ENCODE results near the gene GRIK5.
A peak's percentile ranks its signal among the peaks of the same experiment; 100 is the strongest.

The GRIK5 gene

DNA sequence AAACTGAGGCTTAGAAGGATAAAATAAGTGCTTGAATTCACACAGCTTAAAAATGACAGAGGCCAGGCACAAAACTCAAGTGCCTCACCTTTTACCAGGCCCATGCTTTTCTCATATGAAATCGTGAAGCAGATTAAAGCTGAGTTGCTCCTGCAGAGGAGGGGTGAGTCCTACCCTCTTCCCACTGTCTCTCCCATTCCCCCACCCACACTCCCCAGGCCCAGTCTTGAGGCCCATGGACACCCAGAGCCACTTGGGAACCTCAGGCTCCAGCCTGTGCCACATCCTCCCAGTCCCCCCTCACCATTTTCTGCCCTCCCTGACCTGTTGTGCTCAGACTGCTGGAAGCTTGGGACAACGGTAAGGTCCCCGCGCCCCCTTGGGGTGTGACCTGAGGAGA lies 23.5 kb upstream of the GRIK5 start:
- CTCF ChIA-PET: interaction anchor here (0.9 to 4.4 kb wide), 7 partner anchors 9 to 307 kb away, joined by 3 to 42 read pairs (median 4); no protein-coding TSS in a partner anchor
- DNase-seq (ENCODE audit: low read depth, low spot score): no peak
- no peak overlapping the region for H3K4me3 ChIP-seq (ENCODE audit: low read depth, low read length)
- POLR2A ChIA-PET: no interaction called here
- TF ChIP-seq, protein P1, sequence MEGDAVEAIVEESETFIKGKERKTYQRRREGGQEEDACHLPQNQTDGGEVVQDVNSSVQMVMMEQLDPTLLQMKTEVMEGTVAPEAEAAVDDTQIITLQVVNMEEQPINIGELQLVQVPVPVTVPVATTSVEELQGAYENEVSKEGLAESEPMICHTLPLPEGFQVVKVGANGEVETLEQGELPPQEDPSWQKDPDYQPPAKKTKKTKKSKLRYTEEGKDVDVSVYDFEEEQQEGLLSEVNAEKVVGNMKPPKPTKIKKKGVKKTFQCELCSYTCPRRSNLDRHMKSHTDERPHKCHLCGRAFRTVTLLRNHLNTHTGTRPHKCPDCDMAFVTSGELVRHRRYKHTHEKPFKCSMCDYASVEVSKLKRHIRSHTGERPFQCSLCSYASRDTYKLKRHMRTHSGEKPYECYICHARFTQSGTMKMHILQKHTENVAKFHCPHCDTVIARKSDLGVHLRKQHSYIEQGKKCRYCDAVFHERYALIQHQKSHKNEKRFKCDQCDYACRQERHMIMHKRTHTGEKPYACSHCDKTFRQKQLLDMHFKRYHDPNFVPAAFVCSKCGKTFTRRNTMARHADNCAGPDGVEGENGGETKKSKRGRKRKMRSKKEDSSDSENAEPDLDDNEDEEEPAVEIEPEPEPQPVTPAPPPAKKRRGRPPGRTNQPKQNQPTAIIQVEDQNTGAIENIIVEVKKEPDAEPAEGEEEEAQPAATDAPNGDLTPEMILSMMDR (IDR thresholded peaks at IDR 0.05; ENCODE audit: insufficient read depth, low read length, missing control alignments): no peak

DNA sequence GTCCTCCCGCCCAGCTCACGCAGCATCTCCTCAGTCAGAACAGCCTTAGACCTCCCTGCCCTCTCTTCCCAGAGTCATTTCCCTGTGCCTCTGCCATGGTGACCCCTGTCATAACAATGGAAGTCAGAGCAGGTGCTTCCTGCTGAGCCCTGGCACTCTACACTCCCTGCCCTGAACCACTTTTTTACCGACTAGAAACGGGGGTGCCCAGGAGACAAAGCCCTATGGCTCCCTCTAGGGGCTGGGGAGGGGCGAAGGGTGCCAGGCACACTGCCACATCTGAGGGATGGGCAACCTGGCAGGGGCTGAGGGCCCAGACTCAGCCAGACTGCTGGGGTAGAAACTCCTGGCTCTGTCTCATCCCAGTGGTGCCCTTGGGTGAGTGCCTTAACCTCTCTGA lies 22.3 kb upstream of the GRIK5 start:
- POLR2A ChIA-PET: no interaction called here
- TF ChIP-seq, protein P1 (IDR thresholded peaks at IDR 0.05; ENCODE audit: insufficient read depth, low read length, missing control alignments): peak; percentile 46
- no peak for DNase-seq (ENCODE audit: low read depth, low spot score)
- no peak overlapping the region for H3K4me3 ChIP-seq (ENCODE audit: low read depth, low read length)
- CTCF ChIA-PET: interaction anchor here (0.9 to 1.4 kb wide), 3 partner anchors 12 to 308 kb away, joined by 3 to 12 read pairs (median 3); no protein-coding TSS in a partner anchor

DNA sequence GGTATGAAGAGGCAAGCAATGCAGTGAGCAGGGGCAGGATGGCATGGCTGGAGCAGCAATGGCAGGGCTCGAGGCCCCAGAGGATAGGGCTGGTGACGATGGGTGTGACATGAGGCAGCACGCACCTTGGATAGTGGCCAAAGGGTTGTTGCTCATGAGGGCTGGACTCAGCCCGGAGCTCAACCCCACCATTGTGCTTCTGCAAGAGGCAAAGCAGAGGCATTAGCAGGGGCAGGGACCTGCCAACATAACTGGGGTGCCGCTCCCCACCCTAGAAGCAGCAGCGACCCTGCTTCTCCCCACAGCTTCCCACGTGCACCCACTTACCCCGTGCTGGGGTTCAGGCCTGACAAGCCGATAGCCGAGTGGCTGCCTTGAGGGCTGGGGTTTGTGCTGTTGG lies 21.7 kb upstream of the GRIK5 start:
- ChIA-PET CTCF (interaction anchor here (1.1 to 1.4 kb wide), 2 partner anchors 13 to 17 kb away, joined by 3 to 12 read pairs; no protein-coding TSS in a partner anchor), POLR2A (interaction anchor here (0.5 kb wide), 1 partner anchor 8 kb away, joined by 3 read pairs; no protein-coding TSS in a partner anchor)
- TF ChIP-seq, protein P1 (IDR thresholded peaks at IDR 0.05; ENCODE audit: insufficient read depth, low read length, missing control alignments): no peak
- DNase-seq (ENCODE audit: low read depth, low spot score): no peak
- H3K4me3 ChIP-seq (ENCODE audit: low read depth, low read length): no peak overlapping the region

DNA sequence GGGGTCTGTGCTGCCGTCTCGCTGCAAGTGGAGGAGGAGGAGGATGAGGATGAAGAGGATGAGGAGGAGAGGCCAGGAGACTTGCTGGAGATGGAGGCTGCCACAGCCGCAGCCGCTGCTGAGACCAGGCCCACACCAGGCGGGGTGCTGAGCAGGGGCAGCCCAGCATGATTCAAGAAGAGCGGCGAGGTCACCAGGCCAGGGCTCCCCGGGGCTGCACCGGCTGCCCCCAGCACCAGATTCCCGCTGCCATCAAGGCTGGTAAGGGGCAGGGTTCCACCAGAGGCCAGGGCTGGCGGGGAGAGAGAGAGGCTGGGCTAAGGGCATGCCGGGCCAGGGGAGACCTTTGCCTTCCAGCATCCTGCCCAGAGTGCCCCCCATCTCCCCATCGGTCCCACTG lies 21.3 kb upstream of the GRIK5 start:
- no peak overlapping the region for H3K4me3 ChIP-seq (ENCODE audit: low read depth, low read length)
- ChIA-PET POLR2A (interaction anchor here (0.5 kb wide), 1 partner anchor 9 kb away, joined by 3 read pairs; no protein-coding TSS in a partner anchor), CTCF (interaction anchor here (1.4 kb wide), 1 partner anchor 18 kb away, joined by 12 read pairs; no protein-coding TSS in a partner anchor)
- TF ChIP-seq, protein P1 (IDR thresholded peaks at IDR 0.05; ENCODE audit: insufficient read depth, low read length, missing control alignments): no peak
- no peak for DNase-seq (ENCODE audit: low read depth, low spot score)

DNA sequence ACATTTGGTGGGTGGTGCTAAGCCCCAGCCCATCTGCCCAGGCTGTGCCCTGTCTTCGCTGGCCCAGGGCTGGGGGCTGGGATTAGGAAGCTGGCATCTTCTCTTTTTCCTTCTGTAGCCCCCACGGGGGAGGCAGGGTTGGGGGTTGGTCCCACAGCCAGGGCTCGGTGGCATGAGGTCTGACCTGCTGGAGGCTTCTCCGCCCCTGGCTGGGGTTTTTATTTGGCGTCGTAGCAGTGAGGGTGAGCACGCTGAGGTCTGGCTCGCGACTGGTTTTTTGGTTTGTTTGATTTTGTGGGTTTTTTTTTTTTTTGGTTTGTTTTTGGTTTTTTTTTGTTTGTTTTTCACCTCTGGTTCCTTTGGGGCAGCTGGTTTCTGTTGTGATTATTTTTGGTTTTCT lies 20.7 kb upstream of the GRIK5 start:
- POLR2A ChIA-PET: interaction anchor here (1.1 kb wide), 1 partner anchor 151 kb away, joined by 3 read pairs; no protein-coding TSS in a partner anchor
- no peak overlapping the region for H3K4me3 ChIP-seq (ENCODE audit: low read depth, low read length)
- DNase-seq (ENCODE audit: low read depth, low spot score): no peak
- TF ChIP-seq, protein P1 (IDR thresholded peaks at IDR 0.05; ENCODE audit: insufficient read depth, low read length, missing control alignments): no peak
- CTCF ChIA-PET: interaction anchor here (0.9 to 1.4 kb wide), 4 partner anchors 8 to 22 kb away, joined by 3 to 9 read pairs (median 6); no protein-coding TSS in a partner anchor

DNA sequence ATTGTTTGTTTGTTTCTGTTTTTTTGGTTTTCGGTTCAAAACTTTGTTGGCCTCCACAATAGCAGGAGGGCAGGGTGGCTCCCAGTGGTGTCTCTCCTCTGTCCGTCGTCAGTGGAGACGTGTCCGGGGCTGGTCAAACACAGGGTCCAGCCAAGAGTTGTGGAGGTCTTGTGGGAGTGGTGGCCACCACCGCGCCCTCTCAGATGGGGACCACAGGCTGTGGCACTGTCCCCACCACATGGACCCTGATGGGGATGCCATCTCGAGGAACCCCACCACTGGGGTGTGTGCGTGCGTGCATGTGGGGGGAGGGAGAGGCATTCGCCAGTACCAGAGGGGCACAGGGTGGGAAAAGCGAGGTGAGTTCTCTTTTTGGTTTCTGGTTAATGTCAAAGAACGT lies 19.8 kb upstream of the GRIK5 start:
- ChIA-PET CTCF (interaction anchor here (1.0 to 1.4 kb wide), 4 partner anchors 8 to 95 kb away, joined by 3 to 9 read pairs (median 5); no protein-coding TSS in a partner anchor), POLR2A (interaction anchor here (1.1 kb wide), 1 partner anchor 152 kb away, joined by 3 read pairs; no protein-coding TSS in a partner anchor)
- TF ChIP-seq, protein P1 (IDR thresholded peaks at IDR 0.05; ENCODE audit: insufficient read depth, low read length, missing control alignments): no peak
- no peak for DNase-seq (ENCODE audit: low read depth, low spot score)
- H3K4me3 ChIP-seq (ENCODE audit: low read depth, low read length): no peak overlapping the region
